ENCODE results near the gene CDH23.

- no peak for TF ChIP-seq CTCF (IDR thresholded peaks at IDR 0.05)
- no peak for TF ChIP-seq POLR2A (IDR thresholded peaks at IDR 0.05)
Measured at GRCh38 chr10:71442859-71443570, 46.3 kb downstream of the CDH23 start.
